PFSK-1 (cell line): ENCODE measurements around the gene PIK3R3.

ENCODE experiments used
- POLR2AphosphoS5 ChIP-seq: IDR thresholded peaks from 2 replicates; pipeline ENCODE4 v1.6.1; 2012; ENCODE audit warnings: low read depth, mild to moderate bottlenecking, control low read depth, low read length, moderate library complexity
- REST ChIP-seq, 2 experiments: IDR thresholded peaks; 2 replicates each; pipeline versions ENCODE4 v1.6.1 to v1.8.0; 2011 to 2012; ENCODE audit warnings: low read depth in 2 of 2, low read length in 2 of 2, control low read depth in 1 of 2, inconsistent platforms in 1 of 2, mild to moderate bottlenecking in 1 of 2, moderate library complexity in 1 of 2; ENCODE audit not compliant: insufficient read depth in 1 of 2
- SIN3A ChIP-seq: IDR thresholded peaks from 2 replicates; pipeline ENCODE4 v1.6.1; 2012; ENCODE audit warnings: mild to moderate bottlenecking, low read length, moderate library complexity, borderline replicate concordance; ENCODE audit not compliant: insufficient read depth
- TAF1 ChIP-seq: IDR thresholded peaks from 2 replicates; pipeline ENCODE4 v1.6.1; 2012; ENCODE audit warnings: low read length, control low read depth, borderline replicate concordance; ENCODE audit not compliant: insufficient read depth

DNA sequence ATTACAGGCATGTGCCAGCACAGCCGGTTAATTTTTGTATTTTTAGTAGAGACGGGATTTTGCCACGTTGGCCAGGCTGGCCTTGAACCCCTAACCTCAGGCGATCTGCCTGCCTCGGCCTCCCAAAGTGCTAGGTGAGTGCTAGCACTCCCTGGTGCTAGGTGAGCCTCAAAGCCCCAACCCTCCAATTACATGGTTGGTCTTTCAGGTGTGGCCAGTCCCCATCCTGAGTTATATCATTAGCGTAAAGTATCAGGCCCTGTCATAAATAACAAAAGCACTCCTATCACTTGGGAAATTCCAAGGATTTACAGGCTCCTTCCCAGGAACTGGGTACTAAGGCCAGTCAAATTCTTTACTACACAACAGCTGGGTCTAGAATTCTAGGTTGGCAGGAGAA is 138.0 kb downstream of the PIK3R3 start:
- TF ChIP-seq SIN3A, result no peak
- TF ChIP-seq TAF1, result no peak
- no peak for TF ChIP-seq REST (IDR thresholded peaks at IDR 0.05; ENCODE audit: insufficient read depth in 1 of 2, low read depth in 2 of 2, low read length in 2 of 2)
- no peak for TF ChIP-seq POLR2AphosphoS5
